Measurements from ENCODE around the gene SCD5. TPM values are rescaled to one million over a fixed set of nuclear protein-coding genes. Genes with fewer than 3 reads are reported as not detected.

SCD5 gene
- total RNA-seq, 1 donor = 18.0 TPM

- TF ChIP-seq CTCF (IDR thresholded peaks at IDR 0.05; ENCODE audit: insufficient read depth, low read length) = no peak
- H3K4me3 ChIP-seq (ENCODE audit: low read depth, low read length) = no peak overlapping the region
- no peak for DNase-seq (ENCODE audit: low read depth)
Measured at GRCh38 chr4:82584931-82585330, 213.7 kb downstream of the SCD5 start.

GRCh38 chr4:82583897-82584587 is 214.6 kb downstream of the SCD5 start:
- TF ChIP-seq CTCF (IDR thresholded peaks at IDR 0.05; ENCODE audit: insufficient read depth, low read length) = no peak
- no peak overlapping the region for H3K4me3 ChIP-seq (ENCODE audit: low read depth, low read length)
- DNase-seq (ENCODE audit: low read depth) = no peak

- DNase-seq (ENCODE audit: low read depth) = no peak
- no peak for TF ChIP-seq CTCF (IDR thresholded peaks at IDR 0.05; ENCODE audit: insufficient read depth, low read length)
- no peak overlapping the region for H3K4me3 ChIP-seq (ENCODE audit: low read depth, low read length)
Measured at GRCh38 chr4:82579932-82580331, 218.7 kb downstream of the SCD5 start.

Small RNA genes within 50 kb of the gene (small RNA-seq; reads per million reads assigned to genes)
- not detected for gene MIR575

Other genes with a start within 250 kb of the SCD5 start
- 0.45 and 1.9 TPM in 2 replicates for gene TMEM150C, start 236.8 kb downstream of the SCD5 start, total RNA-seq (ENCODE audit: low replicate concordance)
- gene SEC31A, start 92.4 kb upstream of the SCD5 start, total RNA-seq (ENCODE audit: low replicate concordance) = 392 and 400 TPM in 2 replicates
- gene THAP9, start 101.9 kb upstream of the SCD5 start, total RNA-seq (ENCODE audit: low replicate concordance) = 2.9 and 7.1 TPM in 2 replicates
- 5.1 and 42.5 TPM in 2 replicates for gene LIN54, start 212.0 kb upstream of the SCD5 start, total RNA-seq (ENCODE audit: low replicate concordance)
- gene COPS4, start 236.4 kb upstream of the SCD5 start, total RNA-seq (ENCODE audit: low replicate concordance) = 37.5 and 69.3 TPM in 2 replicates